Measurements from ENCODE around the gene USP28.

DNA sequence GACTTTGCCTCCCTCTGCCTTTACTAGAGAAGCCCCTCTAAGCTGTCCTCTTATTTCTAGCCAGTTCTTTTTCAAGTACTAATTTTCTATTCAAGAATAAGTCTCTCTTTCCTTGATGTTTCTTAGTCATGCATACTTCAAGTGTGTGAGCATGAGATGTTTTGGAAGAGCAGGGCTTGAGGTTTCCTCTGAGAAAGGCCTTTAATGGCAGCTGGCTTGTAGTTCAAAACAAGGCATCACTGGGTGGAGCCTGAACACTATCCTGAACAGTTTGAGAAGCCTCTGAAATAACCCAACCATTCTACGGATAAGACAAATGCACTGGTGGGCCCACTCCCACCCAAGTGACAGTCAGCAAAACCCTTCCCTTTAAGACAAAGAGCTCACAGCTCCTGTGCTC, 58.2 kb downstream of the USP28 start:
- TF ChIP-seq, protein P1, sequence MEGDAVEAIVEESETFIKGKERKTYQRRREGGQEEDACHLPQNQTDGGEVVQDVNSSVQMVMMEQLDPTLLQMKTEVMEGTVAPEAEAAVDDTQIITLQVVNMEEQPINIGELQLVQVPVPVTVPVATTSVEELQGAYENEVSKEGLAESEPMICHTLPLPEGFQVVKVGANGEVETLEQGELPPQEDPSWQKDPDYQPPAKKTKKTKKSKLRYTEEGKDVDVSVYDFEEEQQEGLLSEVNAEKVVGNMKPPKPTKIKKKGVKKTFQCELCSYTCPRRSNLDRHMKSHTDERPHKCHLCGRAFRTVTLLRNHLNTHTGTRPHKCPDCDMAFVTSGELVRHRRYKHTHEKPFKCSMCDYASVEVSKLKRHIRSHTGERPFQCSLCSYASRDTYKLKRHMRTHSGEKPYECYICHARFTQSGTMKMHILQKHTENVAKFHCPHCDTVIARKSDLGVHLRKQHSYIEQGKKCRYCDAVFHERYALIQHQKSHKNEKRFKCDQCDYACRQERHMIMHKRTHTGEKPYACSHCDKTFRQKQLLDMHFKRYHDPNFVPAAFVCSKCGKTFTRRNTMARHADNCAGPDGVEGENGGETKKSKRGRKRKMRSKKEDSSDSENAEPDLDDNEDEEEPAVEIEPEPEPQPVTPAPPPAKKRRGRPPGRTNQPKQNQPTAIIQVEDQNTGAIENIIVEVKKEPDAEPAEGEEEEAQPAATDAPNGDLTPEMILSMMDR (IDR thresholded peaks at IDR 0.05), result no peak
- no peak for TF ChIP-seq POLR2A (IDR thresholded peaks at IDR 0.05)
